Smooth muscle cell (in vitro differentiated cells): Measurements from ENCODE around the gene JRKL. TPM values are rescaled to one million over a fixed set of nuclear protein-coding genes. Genes with fewer than 3 reads are reported as not detected.
A peak's percentile ranks its signal among the peaks of the same experiment; 100 is the strongest.

Experiments
- DNase-seq: peaks from one replicate; lab custom pipeline; 2025; ENCODE audit not compliant: unreplicated experiment; lab: John Stamatoyannopoulos, UW
- H2AFZ ChIP-seq: fragments of 200-600 bp; sonication (generic); 2 replicates; pipeline ENCODE4 v1.6.0; 2016; ENCODE audit warnings: antibody characterized with exemption, low read depth, mild to moderate bottlenecking
- H3F3A ChIP-seq: fragments of 200-600 bp; sonication (generic); 2 replicates; pipeline ENCODE4 v1.6.0; 2017; ENCODE audit warnings: antibody characterized with exemption, low read depth
- H3K27ac ChIP-seq: fragments of 200-600 bp; sonication (generic); 2 replicates; pipeline ENCODE4 v1.5.1; 2016; ENCODE audit warnings: low read depth, mild to moderate bottlenecking
- H3K27me3 ChIP-seq: fragments of 200-600 bp; sonication (generic); 2 replicates; pipeline ENCODE4 v1.6.1; 2016; ENCODE audit warnings: low read depth, mild to moderate bottlenecking
- H3K36me3 ChIP-seq: fragments of 200-600 bp; sonication (generic); 2 replicates; pipeline ENCODE4 v1.5.1; 2016; ENCODE audit warnings: low read depth
- H3K4me1 ChIP-seq: fragments of 200-600 bp; sonication (generic); 2 replicates; pipeline ENCODE4 v1.5.1; 2016; ENCODE audit warnings: low read depth
- H3K4me2 ChIP-seq: fragments of 200-600 bp; sonication (generic); 2 replicates; pipeline ENCODE4 v1.6.0; 2016; ENCODE audit warnings: mild to moderate bottlenecking
- H3K4me3 ChIP-seq: fragments of 200-600 bp; sonication (generic); 2 replicates; pipeline ENCODE4 v1.5.1; 2016; ENCODE audit warnings: mild to moderate bottlenecking
- H3K79me2 ChIP-seq: fragments of 200-600 bp; sonication (generic); 2 replicates; pipeline ENCODE4 v1.6.0; 2016; ENCODE audit warnings: low read depth, mild to moderate bottlenecking
- H3K9ac ChIP-seq: fragments of 200-600 bp; sonication (generic); 2 replicates; pipeline ENCODE4 v1.6.0; 2016; ENCODE audit warnings: low read depth
- H3K9me3 ChIP-seq: fragments of 200-600 bp; sonication (generic); replicated peaks from 2 replicates; pipeline ENCODE4 v1.5.1; 2016; ENCODE audit warnings: low read depth
- H4K20me1 ChIP-seq: fragments of 200-600 bp; sonication (generic); 2 replicates; pipeline ENCODE4 v1.6.0; 2016; ENCODE audit warnings: low read depth
- CTCF ChIP-seq: fragments of 200-600 bp; sonication (generic); IDR thresholded peaks from 2 replicates; pipeline ENCODE4 v1.5.1; 2017; ENCODE audit warnings: borderline replicate concordance, mild to moderate bottlenecking, antibody characterized with exemption; ENCODE audit not compliant: insufficient read depth, poor library complexity, severe bottlenecking
- WGBS: methylation state at CpG from one replicate; pipeline ENCODE4 v1.1.7; 2016; ENCODE audit warnings: low lambda C conversion rate; 5-methylcytosine and 5-hydroxymethylcytosine counted together
- polyA plus RNA-seq: library from polyadenylated mRNA; unstranded; fragments of >200 nt; fragmentation: Nextera tagmentation; extraction: Ambion mirVana; gene quantifications from 2 replicates; pipeline ENCODE4 v1.2.1, GENCODE V29; 2016
- total RNA-seq: library from RNA; depleted of rRNA; stranded (reverse); fragments of >200 nt; gene quantifications from 2 replicates; pipeline ENCODE4 v1.2.3, GENCODE V29; 2014

Gene JRKL
- total and polyA plus RNA-seq, 2 experiments from 2014 or later, result 6.1 to 12.1 TPM

- peaks cover 3% of the 10 kb centered on the region for H3K79me2 ChIP-seq
- no peak for TF ChIP-seq CTCF
- no peaks in the 10 kb centered on the region for H4K20me1 ChIP-seq
- no peaks in the 10 kb centered on the region for H3K27me3 ChIP-seq
- peaks cover 36% of the 10 kb centered on the region for H3K36me3 ChIP-seq
- DNase-seq, result no peak
- peaks cover 3% of the 10 kb centered on the region for H3K9me3 ChIP-seq
- WGBS, result 52% methylated on average over 1 of the region's 1 CpG
- no peak overlapping the region for H3K4me3 ChIP-seq
- H3K4me2 ChIP-seq, result no peak overlapping the region
- H3K27ac ChIP-seq, result peak overlapping the region; percentile 10
- H3K4me1 ChIP-seq, result no peaks in the 10 kb centered on the region
- no peak overlapping the region for H3K9ac ChIP-seq
- no peak overlapping the region for H2AFZ ChIP-seq
- H3F3A ChIP-seq, result no peaks in the 10 kb centered on the region
Observed at GRCh38 chr11:96366024-96366423, 23.8 kb upstream of the JRKL start.

GRCh38 chr11:96367342-96367741 lies 22.5 kb upstream of the JRKL start:
- no peak for TF ChIP-seq CTCF
- DNase-seq, result no peak
- H3F3A ChIP-seq, result no peaks in the 10 kb centered on the region
- H3K27me3 ChIP-seq, result no peaks in the 10 kb centered on the region
- H4K20me1 ChIP-seq, result no peaks in the 10 kb centered on the region
- H3K4me1 ChIP-seq, result no peaks in the 10 kb centered on the region
- peaks cover 33% of the 10 kb centered on the region for H3K36me3 ChIP-seq
- no peak overlapping the region for H3K27ac ChIP-seq
- peaks cover 3% of the 10 kb centered on the region for H3K79me2 ChIP-seq
- H3K9me3 ChIP-seq, result peaks cover 3% of the 10 kb centered on the region
- no peak overlapping the region for H3K9ac ChIP-seq
- 96% methylated on average over 2 of the region's 2 CpGs for WGBS
- no peak overlapping the region for H3K4me3 ChIP-seq
- no peak overlapping the region for H3K4me2 ChIP-seq
- no peak overlapping the region for H2AFZ ChIP-seq

DNA sequence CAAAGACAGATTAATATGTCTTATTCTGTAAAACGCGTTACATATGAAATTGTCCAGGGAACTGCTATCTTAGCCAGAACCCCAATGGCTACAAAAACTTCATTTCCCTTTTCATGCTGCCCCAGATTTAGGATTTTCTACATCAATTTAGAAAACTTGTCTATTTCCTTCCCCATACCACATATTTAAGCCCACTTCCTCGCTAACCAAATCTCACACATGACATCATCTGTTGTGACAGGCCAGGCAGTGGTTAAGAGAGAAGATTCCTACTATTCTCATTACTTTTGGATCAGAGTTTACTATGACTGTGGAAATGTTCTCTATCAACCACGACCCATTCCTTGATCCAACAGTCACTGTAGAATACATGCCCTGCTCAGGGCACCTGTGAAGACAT lies 16.0 kb upstream of the JRKL start:
- Histone ChIP-seq H3K9ac (no peak overlapping the region), H3K9me3 (no peaks in the 10 kb centered on the region), H4K20me1 (no peaks in the 10 kb centered on the region), H3F3A (no peaks in the 10 kb centered on the region), H3K4me2 (no peak overlapping the region), H2AFZ (no peak overlapping the region), H3K27ac (no peak overlapping the region), H3K4me3 (no peak overlapping the region), H3K4me1 (no peaks in the 10 kb centered on the region), H3K36me3 (peaks cover 27% of the 10 kb centered on the region), H3K79me2 (no peaks in the 10 kb centered on the region), H3K27me3 (no peaks in the 10 kb centered on the region)
- TF ChIP-seq CTCF, result no peak
- DNase-seq, result no peak
- 92% methylated on average over 4 of the region's 4 CpGs for WGBS

GRCh38 chr11:96376796-96377195 lies 13.0 kb upstream of the JRKL start:
- Histone ChIP-seq H3K4me3 (no peak overlapping the region), H3K9ac (no peak overlapping the region), H3F3A (no peaks in the 10 kb centered on the region), H3K27me3 (no peaks in the 10 kb centered on the region), H4K20me1 (no peaks in the 10 kb centered on the region), H2AFZ (no peak overlapping the region), H3K4me2 (no peak overlapping the region), H3K4me1 (no peaks in the 10 kb centered on the region), H3K9me3 (no peaks in the 10 kb centered on the region), H3K36me3 (peaks cover 8% of the 10 kb centered on the region), H3K79me2 (peaks cover 3% of the 10 kb centered on the region), H3K27ac (no peak overlapping the region)
- no peak for DNase-seq
- TF ChIP-seq CTCF, result no peak
- WGBS, result 97% methylated on average over 1 of the region's 1 CpG
